H9 (cell line): ENCODE results near the gene PTPN13. TPM values are rescaled to one million over a fixed set of nuclear protein-coding genes. Genes with fewer than 3 reads are reported as not detected.

ENCODE experiments used
- DNase-seq: peaks from one replicate; pipeline ENCODE4 v3.0.0-alpha.2; 2017
- H2AFZ ChIP-seq: one replicate; pipeline ENCODE4 v1.6.1; 2013; ENCODE audit warnings: mild to moderate bottlenecking, low read length, control low read depth, moderate library complexity
- H2AK5ac ChIP-seq: 2 replicates; pipeline ENCODE4 v1.6.1; 2013; ENCODE audit warnings: low read length, control low read depth, mixed read lengths; ENCODE audit not compliant: insufficient read length
- H2BK120ac ChIP-seq: one replicate; pipeline ENCODE4 v1.6.1; 2013; ENCODE audit warnings: low read depth, mild to moderate bottlenecking, low read length, control low read depth, inconsistent platforms; ENCODE audit not compliant: poor library complexity, severe bottlenecking
- H2BK12ac ChIP-seq: 2 replicates; pipeline ENCODE4 v1.6.1; 2013; ENCODE audit warnings: low read length, control low read depth, mixed read lengths, low read depth; ENCODE audit not compliant: insufficient read length
- H2BK15ac ChIP-seq: 2 replicates; pipeline ENCODE4 v1.6.1; 2013; ENCODE audit warnings: low read depth, low read length, control low read depth
- H2BK20ac ChIP-seq: one replicate; pipeline ENCODE4 v1.6.1; 2013; ENCODE audit warnings: low read depth, mild to moderate bottlenecking, low read length, control low read depth, inconsistent platforms; ENCODE audit not compliant: poor library complexity, severe bottlenecking
- H2BK5ac ChIP-seq: 2 replicates; pipeline ENCODE4 v1.6.1; 2013; ENCODE audit warnings: low read length, control low read depth, mixed read lengths; ENCODE audit not compliant: insufficient read length
- H3K14ac ChIP-seq: 2 replicates; pipeline ENCODE4 v1.6.1; 2013; ENCODE audit warnings: low read length, control low read depth; ENCODE audit not compliant: insufficient read depth
- H3K18ac ChIP-seq: 2 replicates; pipeline ENCODE4 v1.6.1; 2013; ENCODE audit warnings: low read depth, mild to moderate bottlenecking, mixed read lengths, low read length, control low read depth; ENCODE audit not compliant: insufficient read length
- H3K23ac ChIP-seq: 2 replicates; pipeline ENCODE4 v1.6.1; 2013; ENCODE audit warnings: low read length, control low read depth, mixed read lengths, low read depth; ENCODE audit not compliant: insufficient read length
- H3K23me2 ChIP-seq: 2 replicates; pipeline ENCODE4 v1.6.1; 2013; ENCODE audit warnings: low read depth, mild to moderate bottlenecking, mixed read lengths, low read length, control low read depth; ENCODE audit not compliant: insufficient read length, poor library complexity, severe bottlenecking
- H3K27ac ChIP-seq: 2 replicates; pipeline ENCODE4 v1.5.1; 2013; ENCODE audit warnings: low read length, control low read depth, mixed read lengths, low read depth; ENCODE audit not compliant: insufficient read length
- H3K27me3 ChIP-seq: 2 replicates; pipeline ENCODE4 v1.6.1; 2013; ENCODE audit warnings: low read length, control low read depth, inconsistent platforms; ENCODE audit not compliant: insufficient read depth
- H3K4ac ChIP-seq: 2 replicates; pipeline ENCODE4 v1.6.1; 2013; ENCODE audit warnings: low read depth, mild to moderate bottlenecking, control low read depth, inconsistent platforms, low read length, moderate library complexity
- H3K4me1 ChIP-seq: 2 replicates; pipeline ENCODE4 v1.6.1; 2013; ENCODE audit warnings: low read length, control low read depth, inconsistent platforms; ENCODE audit not compliant: insufficient read depth
- H3K4me2 ChIP-seq: 2 replicates; pipeline ENCODE4 v1.6.1; 2013; ENCODE audit warnings: low read length, control low read depth, mixed read lengths; ENCODE audit not compliant: insufficient read length, insufficient read depth
- H3K56ac ChIP-seq: 2 replicates; pipeline ENCODE4 v1.6.1; 2013; ENCODE audit warnings: low read depth, mild to moderate bottlenecking, mixed read lengths, low read length, control low read depth; ENCODE audit not compliant: insufficient read length
- H3K79me1 ChIP-seq: 2 replicates; pipeline ENCODE4 v1.6.1; 2013; ENCODE audit warnings: low read depth, mild to moderate bottlenecking, moderate library complexity, low read length, control low read depth, inconsistent platforms; ENCODE audit not compliant: insufficient read depth, poor library complexity, severe bottlenecking
- H3K79me2 ChIP-seq: 2 replicates; pipeline ENCODE4 v1.6.1; 2013; ENCODE audit warnings: low read length, control low read depth, inconsistent platforms; ENCODE audit not compliant: insufficient read depth
- H3K9ac ChIP-seq: 2 replicates; pipeline ENCODE4 v1.6.1; 2013; ENCODE audit warnings: low read length, control low read depth, mixed read lengths; ENCODE audit not compliant: insufficient read length; ENCODE audit errors: extremely low read depth
- H3K9me3 ChIP-seq: one replicate; pipeline ENCODE4 v1.6.1; 2013; ENCODE audit warnings: low read depth, low read length, inconsistent platforms; ENCODE audit not compliant: control insufficient read depth
- H3T11ph ChIP-seq: one replicate; pipeline ENCODE4 v1.6.1; 2013; ENCODE audit warnings: mild to moderate bottlenecking, low read length, control low read depth, inconsistent platforms
- H4K20me1 ChIP-seq: one replicate; pipeline ENCODE4 v1.6.1; 2013; ENCODE audit not compliant: control insufficient read depth, insufficient read length, insufficient read depth
- H4K5ac ChIP-seq: 2 replicates; pipeline ENCODE4 v1.6.1; 2013; ENCODE audit warnings: low read depth, mild to moderate bottlenecking, mixed read lengths, low read length, control low read depth; ENCODE audit not compliant: insufficient read length
- H4K8ac ChIP-seq: replicated peaks from 2 replicates; pipeline ENCODE4 v1.6.1; 2013; ENCODE audit warnings: low read length, control low read depth, mixed read lengths, low read depth; ENCODE audit not compliant: insufficient read length
- H4K91ac ChIP-seq: 2 replicates; pipeline ENCODE4 v1.6.1; 2013; ENCODE audit warnings: low read depth, mild to moderate bottlenecking, moderate library complexity, mixed read lengths, low read length, control low read depth; ENCODE audit not compliant: insufficient read length
- H3K27ac Mint-ChIP-seq, 3 experiments: 2 replicates in 2 of 3; 3 replicates in 1 of 3; pipeline ENCODE4 v1.8.0; 2020 to 2021; ENCODE audit warnings: mixed read lengths in 3 of 3, mild to moderate bottlenecking in 1 of 3, moderate library complexity in 1 of 3
- H3K27me3 Mint-ChIP-seq: 2 replicates; pipeline ENCODE4 v1.8.0; 2021; ENCODE audit warnings: low read depth, mild to moderate bottlenecking, moderate library complexity, mixed read lengths
- H3K36me3 Mint-ChIP-seq, 3 experiments: 2 replicates in 2 of 3; 3 replicates in 1 of 3; pipeline ENCODE4 v1.8.0; 2020 to 2021; ENCODE audit warnings: low read depth in 3 of 3, mixed read lengths in 3 of 3; ENCODE audit not compliant: insufficient read depth in 1 of 3
- H3K4me1 Mint-ChIP-seq, 2 experiments: 2 replicates each; pipeline ENCODE4 v1.8.0; 2020; ENCODE audit warnings: mixed read lengths in 2 of 2
- H3K4me3 Mint-ChIP-seq, 2 experiments: 2 replicates in 1 of 2; 3 replicates in 1 of 2; pipeline ENCODE4 v1.8.0; 2020 to 2021; ENCODE audit warnings: mild to moderate bottlenecking in 2 of 2, mixed read lengths in 2 of 2, moderate library complexity in 1 of 2
- H3K9me3 Mint-ChIP-seq, 2 experiments: 2 replicates in 1 of 2; 3 replicates in 1 of 2; pipeline ENCODE4 v1.8.0; 2020; ENCODE audit warnings: mild to moderate bottlenecking in 2 of 2, mixed read lengths in 2 of 2, moderate library complexity in 1 of 2
- WGBS: extraction: QIAGEN DNeasy Blood & Tissue Kit; methylation state at CpG from one replicate; pipeline ENCODE4 v1.1.7; 2013; ENCODE audit warnings: missing lambda C conversion rate, low lambda C conversion rate, mixed read lengths; ENCODE audit not compliant: insufficient read length; ENCODE audit errors: extremely low coverage; 5-methylcytosine and 5-hydroxymethylcytosine counted together
- total RNA-seq: library from RNA; stranded (reverse); gene quantifications from 2 replicates; pipeline ENCODE4 v1.2.1, GENCODE V29; 2021
- TF ChIP-seq, protein P1 (sequence below): fragments of 200-600 bp; sonication (generic); conservative IDR thresholded peaks from 3 replicates; pipeline ENCODE4 v1.8.0; 2021; ENCODE audit warnings: antibody characterized with exemption, mild to moderate bottlenecking

PTPN13 gene
- total RNA-seq, 1 experiment from 2014 or later = 34.9 TPM

DNA sequence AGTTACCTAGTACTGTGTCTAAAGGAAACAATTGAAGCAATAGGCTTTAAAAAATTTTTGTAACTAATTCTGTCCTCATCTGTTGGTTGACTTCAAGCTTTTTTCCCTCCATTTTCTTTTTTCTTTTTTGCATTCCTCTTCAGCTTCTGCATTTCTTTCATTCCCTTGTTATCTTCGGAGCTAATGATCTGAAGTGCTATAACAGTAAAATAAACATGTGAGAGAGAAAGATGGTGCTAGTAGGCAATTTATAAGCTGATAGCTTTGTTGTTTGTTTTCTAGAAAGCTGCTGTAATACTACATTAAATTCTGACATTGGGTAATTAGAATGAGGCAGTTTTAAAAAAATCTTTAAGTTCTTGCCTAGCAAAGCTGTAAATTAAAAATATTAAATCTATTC lies 37.1 kb downstream of the PTPN13 start:
- TF ChIP-seq, protein P1, sequence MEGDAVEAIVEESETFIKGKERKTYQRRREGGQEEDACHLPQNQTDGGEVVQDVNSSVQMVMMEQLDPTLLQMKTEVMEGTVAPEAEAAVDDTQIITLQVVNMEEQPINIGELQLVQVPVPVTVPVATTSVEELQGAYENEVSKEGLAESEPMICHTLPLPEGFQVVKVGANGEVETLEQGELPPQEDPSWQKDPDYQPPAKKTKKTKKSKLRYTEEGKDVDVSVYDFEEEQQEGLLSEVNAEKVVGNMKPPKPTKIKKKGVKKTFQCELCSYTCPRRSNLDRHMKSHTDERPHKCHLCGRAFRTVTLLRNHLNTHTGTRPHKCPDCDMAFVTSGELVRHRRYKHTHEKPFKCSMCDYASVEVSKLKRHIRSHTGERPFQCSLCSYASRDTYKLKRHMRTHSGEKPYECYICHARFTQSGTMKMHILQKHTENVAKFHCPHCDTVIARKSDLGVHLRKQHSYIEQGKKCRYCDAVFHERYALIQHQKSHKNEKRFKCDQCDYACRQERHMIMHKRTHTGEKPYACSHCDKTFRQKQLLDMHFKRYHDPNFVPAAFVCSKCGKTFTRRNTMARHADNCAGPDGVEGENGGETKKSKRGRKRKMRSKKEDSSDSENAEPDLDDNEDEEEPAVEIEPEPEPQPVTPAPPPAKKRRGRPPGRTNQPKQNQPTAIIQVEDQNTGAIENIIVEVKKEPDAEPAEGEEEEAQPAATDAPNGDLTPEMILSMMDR = no peak
- no peak overlapping the region for H4K91ac ChIP-seq
- H3K4me2 ChIP-seq = no peak overlapping the region
- Mint-ChIP-seq H3K36me3 (peaks cover 12 to 19% (median 14%) of the 10 kb centered on the region in 3 experiments), H3K4me3 (no peak overlapping the region), H3K27ac (no peak overlapping the region), H3K27me3 (no peaks in the 10 kb centered on the region; the same call in 1 of the 2 replicates), H3K9me3 (peaks cover 0 to 3% of the 10 kb centered on the region in 2 experiments; a peak in 4 of 5 replicates), H3K4me1 (peaks cover 0 to 2% of the 10 kb centered on the region in 2 experiments; a peak in 1 of 4 replicates)
- H3K4ac ChIP-seq = no peak overlapping the region
- no peak overlapping the region for H2AFZ ChIP-seq
- no peak overlapping the region for H2AK5ac ChIP-seq
- no peaks in the 10 kb centered on the region for H3K79me1 ChIP-seq
- no peak for DNase-seq
- H2BK20ac ChIP-seq = no peak overlapping the region
- H2BK15ac ChIP-seq = no peak overlapping the region
- no peak overlapping the region for H2BK120ac ChIP-seq
- H3K23me2 ChIP-seq = no peaks in the 10 kb centered on the region
- no peak overlapping the region for H3K9ac ChIP-seq
- no peak overlapping the region for H3K27ac ChIP-seq
- no peak overlapping the region for H3K18ac ChIP-seq
- no peaks in the 10 kb centered on the region for H3K4me1 ChIP-seq
- H3K14ac ChIP-seq = no peak overlapping the region
- no peak overlapping the region for H3T11ph ChIP-seq
- no peaks in the 10 kb centered on the region for H4K20me1 ChIP-seq
- H2BK12ac ChIP-seq = no peak overlapping the region
- H3K9me3 ChIP-seq = no peaks in the 10 kb centered on the region
- no peak overlapping the region for H3K56ac ChIP-seq
- no peak overlapping the region for H3K23ac ChIP-seq
- H3K79me2 ChIP-seq = no peaks in the 10 kb centered on the region
- H2BK5ac ChIP-seq = no peak overlapping the region
- H4K5ac ChIP-seq = no peak overlapping the region
- H3K27me3 ChIP-seq = no peaks in the 10 kb centered on the region
- no peak overlapping the region for H4K8ac ChIP-seq
- WGBS = no CpG with 5 or more reads among the region's 1 CpG
